Rectal smooth muscle tissue (tissue), 1 donor: ENCODE data around the gene TMEM43.
A peak's percentile ranks its signal among the peaks of the same experiment; 100 is the strongest.

Experiments
- H3K27ac ChIP-seq: one replicate; pipeline ENCODE4 v1.7.0; 2013; ENCODE audit warnings: low read depth, low read length, inconsistent platforms
- H3K27me3 ChIP-seq: one replicate; pipeline ENCODE4 v1.7.0; 2013; ENCODE audit warnings: low read length; ENCODE audit not compliant: control insufficient read depth, insufficient read depth
- H3K36me3 ChIP-seq: one replicate; pipeline ENCODE4 v1.7.0; 2013; ENCODE audit warnings: low read length; ENCODE audit not compliant: control insufficient read depth, insufficient read depth
- H3K4me1 ChIP-seq: one replicate; pipeline ENCODE4 v1.7.0; 2013; ENCODE audit warnings: low read length; ENCODE audit not compliant: control insufficient read depth, insufficient read depth
- H3K4me3 ChIP-seq: one replicate; pipeline ENCODE4 v1.7.0; 2013; ENCODE audit warnings: low read length
- H3K9ac ChIP-seq: one replicate; pipeline ENCODE4 v1.7.0; 2013; ENCODE audit warnings: low read length

TMEM43 gene

DNA sequence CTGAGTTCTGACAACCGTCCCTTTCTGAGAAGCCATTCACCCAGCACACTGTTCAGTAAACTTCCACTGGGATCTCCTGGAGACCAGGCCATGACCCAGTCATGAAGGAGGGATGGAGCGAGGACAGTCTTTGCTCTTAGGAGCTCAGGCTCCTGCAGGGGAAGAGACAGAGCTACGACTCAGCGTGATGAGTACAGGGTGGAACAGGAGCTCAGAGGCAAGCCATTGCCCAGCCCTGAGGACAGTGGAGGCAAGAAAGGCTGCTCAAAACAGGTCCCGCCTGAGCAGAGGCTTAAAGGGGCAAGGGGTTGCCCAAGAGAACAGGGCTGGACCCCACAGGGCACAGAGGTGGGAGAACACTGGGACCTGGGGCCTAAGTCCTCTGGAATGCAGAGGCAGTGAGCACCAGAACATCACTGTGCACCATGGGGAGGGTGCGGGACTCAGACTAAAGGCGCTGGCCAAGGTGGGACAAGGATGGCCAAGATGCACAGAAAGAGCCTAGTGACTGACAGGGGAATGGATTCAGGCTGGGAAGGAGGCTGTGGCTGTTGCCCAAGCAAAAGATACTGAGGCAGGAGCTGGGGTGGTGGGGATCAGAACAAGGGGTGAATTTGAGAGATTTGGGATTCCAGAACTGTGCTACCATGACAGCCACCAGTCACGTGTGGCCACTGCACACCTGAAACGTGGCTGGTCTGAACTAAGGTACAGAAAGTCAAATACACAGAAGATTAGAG is 25.8 kb downstream of the TMEM43 start:
- Histone ChIP-seq H3K36me3 (peaks cover 35% of the 10 kb centered on the region), H3K4me3 (no peak overlapping the region), H3K27me3 (no peaks in the 10 kb centered on the region), H3K9ac (no peak overlapping the region), H3K4me1 (peaks cover 2% of the 10 kb centered on the region), H3K27ac (no peak overlapping the region)

DNA sequence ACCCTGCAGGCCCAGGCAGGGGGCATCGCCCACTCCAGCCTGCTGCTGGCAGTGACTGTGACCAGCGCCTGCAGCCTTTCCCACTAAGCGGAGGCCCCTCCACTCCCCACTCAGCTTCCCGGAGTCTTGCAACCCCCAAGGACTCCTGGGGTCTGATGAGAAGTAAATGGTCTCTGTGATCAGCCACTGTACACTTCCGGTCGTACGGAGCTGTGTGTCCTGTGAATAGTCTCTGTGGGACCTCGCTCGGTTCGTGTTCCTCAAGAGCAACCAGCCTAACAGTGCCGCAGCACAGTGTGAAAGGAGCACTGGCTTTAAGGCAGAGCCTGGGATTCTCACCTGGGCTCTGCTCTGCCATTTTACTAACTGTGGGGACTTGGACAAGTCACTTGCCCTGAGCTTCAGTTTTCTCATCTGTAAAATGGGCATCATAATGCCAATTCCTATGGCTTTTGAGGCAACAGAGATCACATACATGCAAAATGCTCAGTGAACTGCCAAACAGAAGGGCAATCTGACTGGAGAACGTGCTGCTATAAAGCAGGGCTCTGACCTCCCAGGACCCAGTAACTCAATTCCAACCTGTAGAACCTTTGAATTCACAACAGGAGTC is 26.7 kb downstream of the TMEM43 start:
- Histone ChIP-seq H3K4me3 (no peak overlapping the region), H3K4me1 (no peaks in the 10 kb centered on the region), H3K36me3 (peaks cover 35% of the 10 kb centered on the region), H3K9ac (no peak overlapping the region), H3K27ac (no peak overlapping the region), H3K27me3 (no peaks in the 10 kb centered on the region)

DNA sequence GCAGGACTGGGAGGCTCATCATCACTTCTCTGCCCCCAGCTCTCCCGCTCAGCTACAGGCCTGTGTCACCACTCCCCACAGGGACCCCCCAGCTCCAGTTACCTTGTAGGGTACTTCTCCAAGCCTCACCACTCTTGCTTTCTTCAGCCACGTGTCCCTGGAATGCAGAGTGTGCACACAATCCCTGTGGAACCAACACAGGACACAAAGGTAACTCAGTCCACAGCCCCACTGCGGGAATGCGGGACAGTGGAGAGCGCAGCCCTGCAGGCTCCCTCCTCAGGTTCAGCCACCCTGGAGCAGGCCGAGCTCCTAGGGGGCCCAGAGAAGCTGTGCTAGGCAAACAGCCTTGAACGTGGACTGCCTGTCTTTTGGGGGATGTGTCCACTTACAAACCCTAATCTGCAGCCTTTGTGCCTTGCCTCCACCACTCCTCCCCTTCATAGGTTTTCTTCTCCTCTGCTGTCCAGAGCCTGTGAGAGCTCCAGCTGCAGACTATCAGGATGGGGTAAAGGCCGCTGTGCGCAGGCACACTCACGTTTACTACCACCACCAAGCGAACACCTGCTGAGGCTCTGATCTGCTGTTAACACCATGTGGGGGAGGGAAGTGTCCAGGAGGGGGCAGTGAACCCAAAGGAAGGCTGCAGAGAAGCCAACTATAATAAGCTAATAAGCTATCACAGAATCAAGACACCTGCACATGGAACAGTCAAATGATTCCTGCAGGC is 27.5 kb downstream of the TMEM43 start:
- H3K4me3 ChIP-seq, result no peak overlapping the region
- H3K9ac ChIP-seq, result peak overlapping the region; percentile 13
- peaks cover 37% of the 10 kb centered on the region for H3K36me3 ChIP-seq
- H3K27me3 ChIP-seq, result no peaks in the 10 kb centered on the region
- H3K27ac ChIP-seq, result no peak overlapping the region
- H3K4me1 ChIP-seq, result no peaks in the 10 kb centered on the region

- Histone ChIP-seq H3K36me3 (peaks cover 37% of the 10 kb centered on the region), H3K4me1 (no peaks in the 10 kb centered on the region), H3K9ac (no peak overlapping the region), H3K27me3 (no peaks in the 10 kb centered on the region), H3K4me3 (no peak overlapping the region), H3K27ac (no peak overlapping the region)
Measured at GRCh38 chr3:14152963-14153355, 28.1 kb downstream of the TMEM43 start.

DNA sequence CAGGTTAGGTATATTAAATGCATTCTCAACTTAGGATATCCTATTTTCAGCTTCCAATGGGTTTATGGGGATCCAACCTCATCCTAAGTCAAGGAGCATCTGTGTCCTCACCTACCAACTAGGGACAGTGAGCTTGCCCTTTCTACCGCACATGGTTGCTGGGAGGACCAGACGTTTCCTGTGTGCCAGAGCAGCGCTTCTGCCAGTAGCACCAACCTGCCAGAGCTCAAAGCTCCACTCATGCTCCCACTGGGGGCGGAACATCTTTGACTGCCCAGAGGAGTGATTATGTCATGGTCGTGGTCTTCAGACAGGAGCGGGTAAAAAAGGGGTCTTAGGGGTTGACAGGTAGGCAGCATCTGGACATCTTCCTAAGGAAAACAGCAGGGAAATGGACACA is 28.8 kb downstream of the TMEM43 start:
- peaks cover 44% of the 10 kb centered on the region for H3K36me3 ChIP-seq
- H3K27ac ChIP-seq, result no peak overlapping the region
- H3K27me3 ChIP-seq, result no peaks in the 10 kb centered on the region
- no peak overlapping the region for H3K4me3 ChIP-seq
- no peaks in the 10 kb centered on the region for H3K4me1 ChIP-seq
- no peak overlapping the region for H3K9ac ChIP-seq

DNA sequence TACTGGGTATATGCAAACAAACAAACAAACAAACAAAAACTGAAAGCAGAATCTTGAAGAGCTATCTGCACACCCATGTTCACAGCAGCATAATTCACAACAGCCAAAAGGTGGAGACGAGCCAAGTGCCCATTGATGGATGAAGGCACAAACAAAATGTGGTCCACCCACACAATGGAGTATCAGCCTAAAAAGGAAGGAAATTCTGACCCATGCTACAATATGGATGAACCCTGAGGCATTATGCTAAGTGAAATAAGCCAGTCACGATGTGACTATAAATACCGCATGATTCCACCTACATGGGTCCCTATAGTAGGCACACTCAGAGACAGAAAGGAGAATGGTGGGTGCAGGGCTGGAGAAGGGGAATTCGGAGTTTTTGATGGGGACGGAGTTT is 29.4 kb downstream of the TMEM43 start:
- H3K9ac ChIP-seq, result no peak overlapping the region
- no peaks in the 10 kb centered on the region for H3K4me1 ChIP-seq
- no peaks in the 10 kb centered on the region for H3K27me3 ChIP-seq
- H3K4me3 ChIP-seq, result no peak overlapping the region
- peaks cover 49% of the 10 kb centered on the region for H3K36me3 ChIP-seq
- no peak overlapping the region for H3K27ac ChIP-seq

- H3K27me3 ChIP-seq, result no peaks in the 10 kb centered on the region
- H3K4me3 ChIP-seq, result no peak overlapping the region
- H3K9ac ChIP-seq, result no peak overlapping the region
- no peak overlapping the region for H3K27ac ChIP-seq
- H3K36me3 ChIP-seq, result peaks cover 54% of the 10 kb centered on the region
- H3K4me1 ChIP-seq, result no peaks in the 10 kb centered on the region
Measured at GRCh38 chr3:14154895-14155440, 30.1 kb downstream of the TMEM43 start.

DNA sequence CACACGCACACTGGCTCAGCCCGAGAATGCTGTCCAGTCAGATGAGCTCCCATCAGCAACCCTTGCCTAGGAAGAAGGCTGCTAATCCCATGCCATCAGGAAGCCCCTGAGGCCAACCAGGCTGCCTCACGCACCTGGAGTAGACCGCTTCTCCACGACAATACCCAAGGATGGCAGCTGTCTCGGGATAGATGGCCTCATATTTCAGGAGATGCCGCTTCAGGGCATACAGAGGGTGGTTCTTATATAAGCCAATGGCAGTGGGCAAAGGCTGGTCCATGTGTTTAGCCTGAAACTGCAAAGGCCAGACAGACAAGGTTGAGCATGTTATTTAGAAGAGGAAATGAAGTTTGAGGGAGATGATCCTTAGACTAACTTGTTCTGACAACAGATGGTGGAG is 31.3 kb downstream of the TMEM43 start:
- H3K4me1 ChIP-seq, result no peaks in the 10 kb centered on the region
- no peak overlapping the region for H3K4me3 ChIP-seq
- H3K27ac ChIP-seq, result no peak overlapping the region
- peaks cover 60% of the 10 kb centered on the region for H3K36me3 ChIP-seq
- H3K9ac ChIP-seq, result no peak overlapping the region
- H3K27me3 ChIP-seq, result no peaks in the 10 kb centered on the region

- peaks cover 65% of the 10 kb centered on the region for H3K36me3 ChIP-seq
- no peak overlapping the region for H3K4me3 ChIP-seq
- no peak overlapping the region for H3K27ac ChIP-seq
- H3K4me1 ChIP-seq, result no peaks in the 10 kb centered on the region
- H3K9ac ChIP-seq, result no peak overlapping the region
- no peaks in the 10 kb centered on the region for H3K27me3 ChIP-seq
Measured at GRCh38 chr3:14156843-14157561, 32.1 kb downstream of the TMEM43 start.

DNA sequence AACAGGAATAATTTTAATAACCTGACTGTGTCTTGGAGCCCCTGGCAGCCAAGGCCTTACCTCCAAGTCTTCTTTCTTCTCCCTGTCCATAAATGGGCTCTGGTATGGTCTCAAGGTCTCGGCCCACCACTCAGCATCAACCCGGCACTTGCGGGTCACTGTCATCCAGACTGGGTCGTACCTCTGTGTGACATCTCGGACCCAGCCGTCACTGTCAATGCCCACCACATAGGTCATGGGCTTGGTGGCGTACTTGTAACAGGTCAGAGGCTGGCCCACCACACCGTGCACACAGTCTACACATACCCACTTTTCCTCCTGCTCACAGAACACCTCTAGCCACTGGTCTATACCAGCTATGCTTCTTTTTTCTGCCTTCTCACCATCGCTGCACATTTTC is 33.1 kb downstream of the TMEM43 start:
- H3K4me3 ChIP-seq, result no peak overlapping the region
- H3K36me3 ChIP-seq, result peaks cover 61% of the 10 kb centered on the region
- H3K4me1 ChIP-seq, result no peaks in the 10 kb centered on the region
- H3K27me3 ChIP-seq, result no peaks in the 10 kb centered on the region
- H3K27ac ChIP-seq, result no peak overlapping the region
- no peak overlapping the region for H3K9ac ChIP-seq

- peaks cover 59% of the 10 kb centered on the region for H3K36me3 ChIP-seq
- H3K9ac ChIP-seq, result no peak overlapping the region
- H3K4me1 ChIP-seq, result no peaks in the 10 kb centered on the region
Measured at GRCh38 chr3:14158370-14158769, 33.5 kb downstream of the TMEM43 start.

GRCh38 chr3:14159426-14159825 is 34.6 kb downstream of the TMEM43 start:
- Histone ChIP-seq H3K4me3 (no peak overlapping the region), H3K27ac (no peak overlapping the region), H3K36me3 (peaks cover 56% of the 10 kb centered on the region), H3K27me3 (no peaks in the 10 kb centered on the region), H3K4me1 (no peaks in the 10 kb centered on the region), H3K9ac (no peak overlapping the region)

More at GRCh38 chr3:14158370-14158769, 33.5 kb downstream of the TMEM43 start:
- H3K27me3 ChIP-seq, result no peaks in the 10 kb centered on the region
- no peak overlapping the region for H3K4me3 ChIP-seq
- H3K27ac ChIP-seq, result no peak overlapping the region
